ENCODE results near the gene HTT. TPM values are rescaled to one million over a fixed set of nuclear protein-coding genes. Genes with fewer than 3 reads are reported as not detected.
A peak's percentile ranks its signal among the peaks of the same experiment; 100 is the strongest.

HTT gene
- total and polyA plus RNA-seq, 8 donors: 34.5 to 75.9 (median 43.5) TPM

DNA sequence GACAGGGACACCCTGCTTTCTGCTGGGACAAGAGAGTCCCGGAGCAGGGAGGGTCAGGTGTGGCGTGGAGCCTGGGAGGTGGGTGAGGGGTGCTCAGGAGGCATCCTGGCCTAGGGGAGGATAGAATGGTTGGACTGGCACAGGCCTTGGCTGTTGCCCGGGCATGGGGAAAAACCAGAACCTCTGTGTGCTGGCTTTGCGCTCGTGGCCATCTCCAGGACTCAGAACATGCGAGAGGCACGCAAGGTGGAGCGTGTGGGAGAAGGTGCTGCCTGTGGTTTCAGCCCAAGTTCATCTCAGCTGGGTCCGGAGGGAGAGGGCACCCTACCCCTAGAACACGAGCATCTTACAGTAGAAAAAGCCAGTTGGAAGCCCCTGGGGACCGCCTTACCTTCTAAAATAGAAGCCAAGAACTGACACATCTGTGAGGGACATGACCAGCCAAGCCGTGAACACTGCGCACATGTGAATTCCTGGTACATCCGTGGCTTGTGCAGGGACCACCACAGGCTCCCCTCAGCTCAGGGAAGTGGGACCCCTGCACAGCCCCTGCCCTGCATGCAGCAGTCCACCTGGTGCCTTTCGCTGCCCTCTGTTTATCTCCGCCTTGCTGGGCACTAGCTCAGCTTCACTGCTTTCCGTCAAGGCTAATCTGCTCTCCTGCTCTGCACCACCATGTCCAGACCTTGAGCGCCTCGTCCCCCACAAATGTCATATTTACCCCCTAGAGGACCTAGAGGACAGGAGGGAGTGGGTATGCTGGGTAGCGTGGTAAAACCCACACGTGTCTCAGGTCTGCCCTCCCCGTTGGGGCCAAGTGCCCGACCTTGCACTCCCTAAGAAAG lies 187.9 kb downstream of the HTT start:
- H3K9me3 ChIP-seq: no peaks in the 10 kb centered on the region
- DNase-seq (peak in 1 of 4 donors; percentile 72), ATAC-seq (no peak)
- no peaks in the 10 kb centered on the region for H3K36me3 ChIP-seq
- TF ChIP-seq, protein P1, sequence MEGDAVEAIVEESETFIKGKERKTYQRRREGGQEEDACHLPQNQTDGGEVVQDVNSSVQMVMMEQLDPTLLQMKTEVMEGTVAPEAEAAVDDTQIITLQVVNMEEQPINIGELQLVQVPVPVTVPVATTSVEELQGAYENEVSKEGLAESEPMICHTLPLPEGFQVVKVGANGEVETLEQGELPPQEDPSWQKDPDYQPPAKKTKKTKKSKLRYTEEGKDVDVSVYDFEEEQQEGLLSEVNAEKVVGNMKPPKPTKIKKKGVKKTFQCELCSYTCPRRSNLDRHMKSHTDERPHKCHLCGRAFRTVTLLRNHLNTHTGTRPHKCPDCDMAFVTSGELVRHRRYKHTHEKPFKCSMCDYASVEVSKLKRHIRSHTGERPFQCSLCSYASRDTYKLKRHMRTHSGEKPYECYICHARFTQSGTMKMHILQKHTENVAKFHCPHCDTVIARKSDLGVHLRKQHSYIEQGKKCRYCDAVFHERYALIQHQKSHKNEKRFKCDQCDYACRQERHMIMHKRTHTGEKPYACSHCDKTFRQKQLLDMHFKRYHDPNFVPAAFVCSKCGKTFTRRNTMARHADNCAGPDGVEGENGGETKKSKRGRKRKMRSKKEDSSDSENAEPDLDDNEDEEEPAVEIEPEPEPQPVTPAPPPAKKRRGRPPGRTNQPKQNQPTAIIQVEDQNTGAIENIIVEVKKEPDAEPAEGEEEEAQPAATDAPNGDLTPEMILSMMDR (IDR thresholded peaks at IDR 0.05): no peak
- intact Hi-C loops (cut with DNase I): no loop called here
- no peaks in the 10 kb centered on the region for H3K27me3 ChIP-seq
- no peaks in the 10 kb centered on the region for H3K4me1 ChIP-seq
- no peak overlapping the region for H3K4me3 ChIP-seq
- H3K27ac ChIP-seq: no peak overlapping the region

DNA sequence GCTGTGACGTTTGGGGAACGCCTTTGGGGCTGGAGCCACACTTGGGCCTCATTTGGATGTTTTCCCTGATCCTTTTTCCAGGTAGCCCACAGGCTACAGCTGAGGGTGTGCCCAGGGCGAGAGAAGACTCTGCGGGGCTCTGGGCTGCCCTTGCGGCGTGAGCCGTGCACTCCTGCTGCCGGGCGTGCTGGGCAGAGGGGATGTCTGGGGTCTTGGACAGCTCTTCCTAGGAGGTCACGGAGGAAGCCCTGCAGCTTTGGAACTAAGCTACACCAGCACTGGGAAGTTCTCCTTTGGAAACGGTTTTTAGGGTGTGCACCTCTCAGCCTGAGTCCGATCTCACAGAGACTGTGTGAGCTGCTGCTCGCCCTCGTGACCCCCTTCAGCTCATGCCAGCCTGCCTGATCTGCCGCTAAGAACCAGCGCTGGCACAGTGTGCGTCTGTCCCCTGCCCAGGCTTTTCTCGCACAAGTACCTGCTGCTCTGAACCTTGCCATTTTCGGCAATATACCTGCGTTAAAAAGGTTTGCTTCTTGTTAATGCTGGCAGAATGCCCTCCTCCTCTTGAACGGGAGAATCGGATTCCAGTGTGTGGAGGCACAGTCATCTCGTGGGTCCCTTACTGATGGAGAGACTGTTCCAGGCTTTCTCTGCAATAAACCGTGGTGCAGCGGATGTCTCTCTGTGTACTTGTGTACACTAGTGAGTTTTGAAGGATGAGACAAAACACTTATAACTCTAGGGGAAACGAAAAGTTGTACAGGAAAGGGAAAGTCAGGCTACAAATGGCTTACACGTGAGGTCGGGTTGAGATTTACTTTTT lies 188.8 kb downstream of the HTT start:
- Histone ChIP-seq H3K4me3 (no peak overlapping the region), H3K27me3 (no peaks in the 10 kb centered on the region), H3K36me3 (no peaks in the 10 kb centered on the region), H3K9me3 (no peaks in the 10 kb centered on the region), H3K4me1 (no peaks in the 10 kb centered on the region), H3K27ac (no peak overlapping the region)
- intact Hi-C loops (cut with DNase I): no loop called here
- TF ChIP-seq, protein P1 (IDR thresholded peaks at IDR 0.05): no peak
- peak in 1 of 4 donors; percentile 35 for DNase-seq
- peak; percentile 62 for ATAC-seq

DNA sequence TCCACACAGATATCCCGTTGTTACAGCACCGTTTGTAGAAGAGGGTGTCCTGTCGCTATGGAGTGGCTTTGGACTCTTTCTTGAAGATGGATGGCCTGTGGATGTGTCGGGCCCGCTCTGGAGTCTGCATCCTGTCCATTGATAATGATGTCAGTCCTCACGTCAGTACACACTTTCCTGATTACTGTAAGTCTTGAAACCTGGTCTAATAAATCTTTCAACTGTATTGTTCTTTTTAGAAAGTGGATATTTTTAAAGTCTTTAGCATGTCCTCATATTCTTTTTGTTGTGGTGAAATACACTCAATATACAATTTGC lies 189.4 kb downstream of the HTT start:
- DNase-seq (no peak), ATAC-seq (no peak)
- no peaks in the 10 kb centered on the region for H3K27me3 ChIP-seq
- no peaks in the 10 kb centered on the region for H3K36me3 ChIP-seq
- no peak overlapping the region for H3K27ac ChIP-seq
- H3K9me3 ChIP-seq: no peaks in the 10 kb centered on the region
- TF ChIP-seq, protein P1 (IDR thresholded peaks at IDR 0.05): no peak
- no peak overlapping the region for H3K4me3 ChIP-seq
- intact Hi-C loops (cut with DNase I): no loop called here
- no peaks in the 10 kb centered on the region for H3K4me1 ChIP-seq

DNA sequence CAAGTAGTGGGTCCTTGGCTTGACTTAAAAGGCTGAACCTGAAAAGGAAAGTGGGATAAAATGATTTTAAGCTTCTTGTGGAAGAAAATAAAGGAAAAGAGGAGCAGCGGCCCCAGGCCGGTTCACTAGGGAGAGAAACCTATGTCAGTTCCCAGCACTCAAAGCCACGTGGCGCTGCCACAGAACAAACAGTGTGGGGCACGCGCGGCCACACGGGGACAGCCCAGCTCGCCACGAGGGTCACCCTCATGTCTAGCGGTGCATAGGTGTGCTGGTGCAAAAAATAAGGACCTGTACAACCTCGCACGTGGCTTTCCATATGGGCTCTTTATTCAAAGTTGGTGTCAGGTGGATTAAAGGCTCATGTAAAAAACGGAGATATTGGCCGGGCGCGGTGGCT lies 191.6 kb downstream of the HTT start:
- ATAC-seq (no peak), DNase-seq (peak in 1 of 4 donors; percentile 66)
- Histone ChIP-seq H3K4me3 (no peak overlapping the region), H3K27ac (no peak overlapping the region), H3K4me1 (no peaks in the 10 kb centered on the region), H3K36me3 (no peaks in the 10 kb centered on the region), H3K27me3 (no peaks in the 10 kb centered on the region), H3K9me3 (no peaks in the 10 kb centered on the region)
- TF ChIP-seq, protein P1 (IDR thresholded peaks at IDR 0.05): no peak
- intact Hi-C loops (cut with DNase I): no loop called here

Data from left lung (tissue), 10 donors.